Ascending aorta (tissue), 2 donors: Measurements from ENCODE around the gene NCOA7. TPM values are rescaled to one million over a fixed set of nuclear protein-coding genes. Genes with fewer than 3 reads are reported as not detected.

Source experiments
- DNase-seq, 2 donors: peaks; one replicate each; pipeline ENCODE4 v3.0.0-alpha.2; 2019; ENCODE audit warnings: low spot score in 2 of 2
- H3K27ac ChIP-seq, 2 donors: fragments of 200-600 bp; sonication (generic); one replicate each; pipeline ENCODE4 v1.5.1; 2016 to 2017; ENCODE audit warnings: mild to moderate bottlenecking in 1 of 2
- H3K27me3 ChIP-seq: fragments of 200-600 bp; sonication (generic); one replicate; pipeline ENCODE4 v1.5.1; 2017
- H3K36me3 ChIP-seq, 2 donors: fragments of 200-600 bp; sonication (generic); one replicate each; pipeline ENCODE4 v1.5.1; 2016
- H3K4me1 ChIP-seq, 2 donors: fragments of 200-600 bp; sonication (generic); one replicate each; pipeline ENCODE4 v1.5.1; 2016 to 2017; ENCODE audit warnings: mild to moderate bottlenecking in 1 of 2
- H3K4me3 ChIP-seq, 2 donors: fragments of 200-600 bp; sonication (generic); one replicate each; pipeline ENCODE4 v1.5.1; 2016 to 2017; ENCODE audit warnings: mild to moderate bottlenecking in 1 of 2
- H3K9me3 ChIP-seq, 2 donors: fragments of 200-600 bp; sonication (generic); one replicate each; pipeline ENCODE4 v1.5.1; 2016
- intact Hi-C: fragments of 100-400 bp; cut with DNase I; formaldehyde crosslinking; loops from one replicate; pipeline ENCODE4 v1.15.1; 2023
- total RNA-seq: library from RNA; depleted of rRNA; stranded (reverse); fragments of >200 nt; gene quantifications from one replicate; pipeline ENCODE4 v1.1.0, GENCODE V29; 2016
- TF ChIP-seq, protein P1 (sequence below), 3 experiments: fragments of 200-600 bp in 2 of 3; fragments of 450-650 bp in 1 of 3; sonication (generic) in 2 of 3; IDR thresholded peaks; one replicate each; pipeline ENCODE4 v1.5.1; 2016 to 2019; ENCODE audit warnings: antibody characterized with exemption in 3 of 3, mild to moderate bottlenecking in 1 of 3, moderate library complexity in 1 of 3

The NCOA7 gene
- total RNA-seq, 1 donor from 2014 or later = 37.4 TPM

DNA sequence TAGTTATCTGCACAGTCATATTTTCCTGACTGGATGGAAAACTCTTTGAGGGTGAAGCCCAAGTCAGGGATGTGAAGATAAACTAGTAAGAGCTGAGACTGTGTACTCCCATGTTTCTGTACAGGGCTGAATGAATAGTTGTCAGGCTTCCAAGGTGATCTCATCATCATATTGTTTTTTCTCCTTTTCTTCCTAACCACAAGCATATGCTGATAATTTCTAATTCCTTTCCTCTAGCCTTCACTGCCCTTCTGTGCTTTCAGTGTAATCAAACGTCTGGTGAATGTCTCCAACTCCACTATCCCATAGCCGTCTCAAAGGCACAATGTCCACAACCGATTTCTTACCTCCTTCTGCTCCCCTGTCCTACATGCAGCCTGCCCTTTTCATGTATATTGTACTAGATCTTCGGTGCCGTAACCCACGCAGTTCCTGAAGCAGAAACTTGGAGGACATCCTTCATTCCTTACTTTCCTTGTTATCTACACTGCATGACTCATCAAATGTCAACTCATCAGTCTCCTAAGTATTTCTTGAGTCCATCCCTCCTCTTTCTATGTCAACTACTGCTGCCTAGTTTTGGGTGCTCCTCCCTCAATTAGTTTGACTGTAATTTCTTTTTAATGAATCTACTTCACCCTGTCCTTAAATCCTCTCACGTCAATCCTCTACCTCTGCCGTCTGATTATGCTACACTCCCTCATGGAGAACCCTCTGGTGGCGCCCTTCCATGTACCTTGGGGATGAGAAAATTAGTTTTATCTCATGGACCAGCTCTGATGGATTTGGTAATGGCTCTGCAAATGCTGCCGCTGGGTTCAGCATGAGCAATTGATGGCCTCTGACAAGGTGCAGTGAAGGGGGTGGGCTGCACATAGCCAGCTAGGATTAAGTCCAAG lies 21.9 kb downstream of the NCOA7 start:
- TF ChIP-seq, protein P1, sequence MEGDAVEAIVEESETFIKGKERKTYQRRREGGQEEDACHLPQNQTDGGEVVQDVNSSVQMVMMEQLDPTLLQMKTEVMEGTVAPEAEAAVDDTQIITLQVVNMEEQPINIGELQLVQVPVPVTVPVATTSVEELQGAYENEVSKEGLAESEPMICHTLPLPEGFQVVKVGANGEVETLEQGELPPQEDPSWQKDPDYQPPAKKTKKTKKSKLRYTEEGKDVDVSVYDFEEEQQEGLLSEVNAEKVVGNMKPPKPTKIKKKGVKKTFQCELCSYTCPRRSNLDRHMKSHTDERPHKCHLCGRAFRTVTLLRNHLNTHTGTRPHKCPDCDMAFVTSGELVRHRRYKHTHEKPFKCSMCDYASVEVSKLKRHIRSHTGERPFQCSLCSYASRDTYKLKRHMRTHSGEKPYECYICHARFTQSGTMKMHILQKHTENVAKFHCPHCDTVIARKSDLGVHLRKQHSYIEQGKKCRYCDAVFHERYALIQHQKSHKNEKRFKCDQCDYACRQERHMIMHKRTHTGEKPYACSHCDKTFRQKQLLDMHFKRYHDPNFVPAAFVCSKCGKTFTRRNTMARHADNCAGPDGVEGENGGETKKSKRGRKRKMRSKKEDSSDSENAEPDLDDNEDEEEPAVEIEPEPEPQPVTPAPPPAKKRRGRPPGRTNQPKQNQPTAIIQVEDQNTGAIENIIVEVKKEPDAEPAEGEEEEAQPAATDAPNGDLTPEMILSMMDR (IDR thresholded peaks at IDR 0.05) = no peak
- intact Hi-C loops = no loop called here
- H3K9me3 ChIP-seq = no peaks in the 10 kb centered on the region
- peaks cover 0 to 22% of the 10 kb centered on the region in 2 donors for H3K4me1 ChIP-seq
- H3K36me3 ChIP-seq = no peaks in the 10 kb centered on the region
- DNase-seq = no peak
- peak overlapping the region; percentile 14 to 61 for H3K27ac ChIP-seq
- no peaks in the 10 kb centered on the region for H3K27me3 ChIP-seq
- H3K4me3 ChIP-seq = no peak overlapping the region

DNA sequence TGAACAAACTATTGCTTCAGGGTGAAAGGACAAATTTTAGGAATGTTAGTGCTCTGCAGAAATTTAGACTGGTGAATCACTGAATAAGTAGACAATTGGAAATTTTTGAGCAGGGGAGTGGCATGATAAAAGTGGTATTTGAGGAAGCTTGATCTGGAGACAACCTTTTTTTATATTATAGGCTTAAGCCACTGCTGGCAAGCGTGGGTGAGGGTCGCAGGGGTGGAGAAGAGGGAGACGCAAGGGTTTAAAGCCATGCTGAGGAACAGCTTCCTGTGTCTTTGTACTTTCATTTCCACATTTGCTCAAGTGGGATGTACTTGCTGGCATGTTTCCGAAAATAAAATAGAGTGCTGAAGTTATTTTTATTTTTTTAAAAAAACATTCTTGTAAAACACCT lies 23.7 kb downstream of the NCOA7 start:
- intact Hi-C loops = no loop called here
- Histone ChIP-seq H3K27me3 (no peaks in the 10 kb centered on the region), H3K36me3 (no peaks in the 10 kb centered on the region), H3K9me3 (no peaks in the 10 kb centered on the region), H3K4me3 (no peak overlapping the region), H3K4me1 (peaks cover 0 to 37% of the 10 kb centered on the region in 2 donors), H3K27ac (peak overlapping the region in 1 of 2 donors; percentile 7)
- TF ChIP-seq, protein P1 (IDR thresholded peaks at IDR 0.05) = no peak
- DNase-seq = no peak

DNA sequence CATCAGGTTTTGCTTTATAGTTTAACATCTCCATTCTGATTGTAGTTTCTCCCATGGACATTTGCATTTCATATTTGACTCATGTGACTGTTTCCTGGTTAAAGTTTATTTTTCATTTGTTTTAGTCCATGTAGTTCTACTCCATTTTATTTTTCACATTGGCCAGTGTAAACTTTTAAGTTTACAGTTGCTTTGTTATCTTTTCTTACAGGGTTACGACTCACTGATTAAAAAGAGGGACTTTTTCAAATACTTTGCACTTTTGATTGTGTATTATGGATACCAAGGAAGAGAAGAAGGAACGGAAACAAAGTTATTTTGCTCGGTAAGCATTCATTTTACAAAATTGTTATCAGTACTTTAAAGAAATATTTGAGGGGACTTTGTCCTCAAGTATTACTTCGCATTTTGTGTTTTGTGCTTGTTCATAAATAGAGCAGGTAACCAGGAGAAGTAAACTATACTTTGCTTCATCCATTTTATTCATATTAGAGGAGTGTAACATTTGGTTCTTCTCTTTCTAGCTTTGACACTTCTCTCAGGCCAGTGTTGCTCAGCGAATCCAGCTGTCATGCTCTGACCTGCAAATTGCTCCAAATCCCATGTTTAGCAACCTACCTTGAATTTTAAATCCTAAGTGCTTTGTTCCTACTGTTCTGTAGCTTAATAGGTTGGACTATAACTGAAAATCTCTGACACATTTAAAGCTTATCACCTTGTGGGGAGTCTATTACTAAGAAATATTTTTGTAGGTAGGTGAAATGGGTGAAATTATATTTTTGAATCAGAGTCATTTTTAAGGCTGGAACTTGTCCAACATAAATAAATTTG lies 24.5 kb downstream of the NCOA7 start:
- H3K4me1 ChIP-seq = peaks cover 0 to 37% of the 10 kb centered on the region in 2 donors

DNA sequence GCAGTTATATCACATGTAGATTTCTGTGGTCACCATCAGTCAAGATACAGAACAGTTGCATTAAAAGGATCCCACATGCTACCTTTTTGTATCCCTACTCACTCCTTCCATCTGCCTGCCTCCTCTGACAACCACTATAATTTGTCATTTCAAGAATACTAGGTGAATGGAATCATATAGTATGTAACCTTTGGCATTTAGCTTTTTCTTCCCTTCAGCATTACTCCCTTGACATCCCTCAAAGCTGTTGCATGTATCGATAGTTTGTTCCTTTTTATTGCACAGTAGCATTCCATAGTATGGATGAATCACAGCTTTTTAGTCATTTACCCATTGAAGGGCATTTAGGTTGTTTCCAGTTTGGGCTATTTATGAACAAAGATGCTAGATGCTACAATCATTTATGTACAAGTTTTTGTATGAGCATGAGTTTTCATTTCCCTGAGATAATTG lies 26.1 kb downstream of the NCOA7 start:
- peaks cover 0 to 10% of the 10 kb centered on the region in 2 donors for H3K36me3 ChIP-seq
- TF ChIP-seq, protein P1 (IDR thresholded peaks at IDR 0.05) = no peak
- no peaks in the 10 kb centered on the region for H3K9me3 ChIP-seq
- no peaks in the 10 kb centered on the region for H3K27me3 ChIP-seq
- peaks cover 0 to 37% of the 10 kb centered on the region in 2 donors for H3K4me1 ChIP-seq
- H3K27ac ChIP-seq = no peak overlapping the region
- DNase-seq = no peak
- intact Hi-C loops = no loop called here
- no peak overlapping the region for H3K4me3 ChIP-seq

More for the DNA sequence above, 24.5 kb downstream of the NCOA7 start:
- Histone ChIP-seq H3K27me3 (no peaks in the 10 kb centered on the region), H3K4me3 (no peak overlapping the region), H3K27ac (peak overlapping the region in 1 of 2 donors; percentile 10), H3K36me3 (peaks cover 0 to 4% of the 10 kb centered on the region in 2 donors), H3K9me3 (no peaks in the 10 kb centered on the region)
- intact Hi-C loops = no loop called here
- no peak for DNase-seq
- TF ChIP-seq, protein P1 (IDR thresholded peaks at IDR 0.05) = no peak

DNA sequence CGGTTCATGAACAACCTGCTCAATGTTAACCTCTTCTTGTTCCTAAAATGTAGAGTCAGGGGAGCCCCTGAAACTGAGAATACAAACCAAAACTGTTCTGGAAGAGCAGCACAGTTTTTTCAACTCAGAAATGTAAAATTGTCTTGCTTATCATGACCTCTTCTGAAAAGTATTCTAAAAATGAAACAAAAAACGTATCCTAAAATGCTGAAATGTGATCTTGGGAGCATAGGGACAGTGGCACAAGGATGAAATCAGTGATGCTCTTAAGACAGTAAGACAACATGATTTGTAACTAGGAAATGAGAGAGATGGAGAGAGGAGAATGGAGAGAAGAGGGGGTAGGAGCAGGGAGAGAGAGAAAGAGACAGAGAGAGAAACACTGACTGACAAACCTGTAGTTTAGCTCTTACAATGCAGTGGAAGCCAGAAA lies 27.5 kb downstream of the NCOA7 start:
- peak overlapping the region; percentile 19 to 44 for H3K27ac ChIP-seq
- H3K36me3 ChIP-seq = peaks cover 0 to 10% of the 10 kb centered on the region in 2 donors
- H3K9me3 ChIP-seq = no peaks in the 10 kb centered on the region
- TF ChIP-seq, protein P1 (IDR thresholded peaks at IDR 0.05) = no peak
- H3K27me3 ChIP-seq = no peaks in the 10 kb centered on the region
- peaks cover 0 to 37% of the 10 kb centered on the region in 2 donors for H3K4me1 ChIP-seq
- no peak for DNase-seq
- H3K4me3 ChIP-seq = peak overlapping the region; percentile 27 to 35
- intact Hi-C loops = no loop called here
